ENCODE measurements around the gene IMPDH1.
"Not testable (repeated sequence)": the region's sequence is repeated elsewhere in the genome, so short reads cannot be mapped to it uniquely, and the experiment has no call there.

Gene IMPDH1

DNA sequence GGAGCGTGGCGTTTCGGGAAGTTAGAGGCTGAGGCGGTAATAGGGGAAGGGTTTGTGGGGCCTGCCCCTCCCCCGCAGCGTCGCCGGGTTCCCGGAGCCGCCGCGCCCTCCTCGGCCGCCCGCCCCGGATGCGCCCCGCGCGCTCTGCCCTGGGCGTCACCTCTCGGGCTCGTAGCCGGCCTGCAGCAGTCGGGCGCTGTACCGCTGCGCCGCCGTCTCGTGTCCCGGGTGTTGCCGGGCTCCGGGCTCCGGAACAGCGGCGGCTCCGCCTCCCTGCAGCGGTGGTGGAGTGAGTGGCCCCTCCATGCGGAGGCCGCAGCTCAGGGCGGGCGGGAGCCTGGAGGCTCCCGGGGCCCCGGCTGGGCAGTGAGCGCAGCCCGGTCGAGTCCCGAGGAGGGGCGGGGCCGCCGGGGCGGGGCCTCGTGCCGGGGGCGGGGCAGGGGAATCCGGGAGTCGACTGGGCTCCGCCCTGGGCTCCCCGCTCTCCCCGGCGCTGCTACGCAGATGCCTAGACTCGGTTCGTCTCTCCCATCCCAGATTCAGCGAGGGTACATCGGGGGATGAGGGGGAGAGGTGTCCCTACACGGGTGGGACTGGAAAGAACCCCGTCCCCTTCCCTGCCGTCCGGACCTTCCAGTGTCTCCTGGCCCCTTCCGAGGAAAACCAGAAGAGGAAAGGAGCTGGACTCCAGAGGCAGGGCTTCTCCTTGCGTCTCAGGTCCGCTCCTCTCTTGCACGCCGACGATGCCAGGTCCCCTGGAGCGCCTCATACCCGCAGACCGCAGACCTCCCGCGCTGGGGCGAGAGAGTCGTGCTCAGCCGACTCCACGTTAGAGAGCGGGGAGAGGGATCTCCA, at the start of gene IMPDH1:
Gene IMPDH1 (minus strand): TSS at position 387 of the 855 bp plus-strand sequence. CDS start 81 bp downstream, at position 306.
- peak; percentile 97 for DNase-seq

DNA sequence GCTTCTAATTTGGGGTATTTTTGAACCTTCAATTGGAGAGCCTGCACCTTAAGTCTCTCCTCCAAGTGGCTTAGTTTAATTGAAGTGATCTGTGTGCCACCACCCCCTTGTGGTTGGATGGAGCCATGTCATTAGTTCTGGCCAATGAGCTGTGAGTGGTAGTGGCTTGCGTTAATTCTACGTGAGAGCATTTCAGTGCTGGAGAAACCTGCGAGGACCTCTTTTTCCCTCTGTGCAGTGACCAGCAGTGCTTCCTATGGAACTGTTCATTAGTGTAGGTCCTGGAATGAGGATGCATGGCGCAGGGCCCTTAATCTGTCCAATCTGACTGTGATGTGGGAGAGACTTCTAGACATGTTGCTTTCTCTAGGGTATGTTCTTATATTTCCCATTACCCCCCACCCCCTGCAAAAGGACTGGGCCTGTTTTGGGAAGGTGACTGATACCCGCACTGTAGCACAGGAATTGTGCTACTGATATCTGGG, 49.7 kb upstream of the IMPDH1 start:
- DNase-seq, result peak; percentile 75

DNA sequence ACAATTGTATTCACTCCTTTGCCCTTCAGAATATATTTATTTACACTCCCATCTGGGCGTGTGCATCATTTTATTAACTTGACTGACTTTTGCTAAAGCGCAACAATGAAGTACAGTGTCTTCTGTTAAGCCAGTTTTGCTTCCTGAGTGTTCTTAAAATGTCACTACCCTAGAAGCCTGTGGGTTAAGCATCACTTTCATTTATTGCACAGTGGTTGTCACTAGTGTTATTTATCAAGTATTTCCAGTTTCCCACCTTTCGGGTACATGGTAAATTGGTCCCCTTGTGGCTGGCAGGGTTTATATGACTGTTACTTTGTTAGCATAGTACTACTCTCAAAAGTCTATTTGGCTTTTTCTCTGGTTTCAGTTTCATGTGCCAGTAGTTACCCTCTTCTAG, 49.2 kb upstream of the IMPDH1 start:
- DNase-seq, result no peak

DNA sequence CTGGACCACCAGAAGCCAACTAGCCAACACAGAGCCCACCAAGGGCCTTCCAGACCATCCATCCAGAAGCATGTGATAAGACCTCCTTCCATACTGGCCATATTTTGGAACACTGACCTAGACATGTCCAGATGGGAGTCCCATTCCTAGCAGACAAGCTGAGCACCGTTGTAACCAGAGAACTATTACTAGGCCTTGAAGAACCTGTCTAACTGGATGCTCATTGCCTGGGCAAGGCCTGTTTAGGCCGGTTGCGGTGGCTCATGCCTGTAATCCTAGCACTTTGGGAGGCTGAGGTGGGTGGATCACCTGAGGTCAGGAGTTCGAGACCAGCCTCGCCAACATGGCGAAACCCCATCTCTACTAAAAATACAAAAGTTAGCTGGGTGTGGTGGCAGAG, 47.6 kb upstream of the IMPDH1 start:
- DNase-seq, result not testable (repeated sequence)

DNA sequence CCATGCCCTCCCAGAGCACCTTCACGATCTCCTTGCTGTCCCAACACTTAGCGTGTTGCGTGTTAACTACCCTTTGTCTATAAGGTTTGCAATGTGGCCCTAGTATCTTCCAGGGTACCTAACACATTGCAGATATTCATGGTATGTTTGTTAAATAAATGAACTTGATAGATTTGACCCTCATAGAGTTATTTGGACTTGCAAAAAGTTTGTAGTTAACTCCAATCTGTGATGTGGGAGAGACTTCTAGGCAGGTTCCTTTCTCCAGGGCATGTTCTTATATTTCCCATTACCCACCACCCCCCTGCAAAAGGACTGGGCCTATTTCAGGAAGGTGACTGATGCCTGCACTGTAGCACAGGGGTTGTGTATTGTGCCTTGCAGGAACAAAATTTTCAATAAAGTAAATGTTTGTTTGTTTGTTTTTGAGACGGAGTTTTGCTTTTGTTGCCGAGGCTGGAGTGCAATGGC, 46.5 kb upstream of the IMPDH1 start:
- no peak for DNase-seq

DNA sequence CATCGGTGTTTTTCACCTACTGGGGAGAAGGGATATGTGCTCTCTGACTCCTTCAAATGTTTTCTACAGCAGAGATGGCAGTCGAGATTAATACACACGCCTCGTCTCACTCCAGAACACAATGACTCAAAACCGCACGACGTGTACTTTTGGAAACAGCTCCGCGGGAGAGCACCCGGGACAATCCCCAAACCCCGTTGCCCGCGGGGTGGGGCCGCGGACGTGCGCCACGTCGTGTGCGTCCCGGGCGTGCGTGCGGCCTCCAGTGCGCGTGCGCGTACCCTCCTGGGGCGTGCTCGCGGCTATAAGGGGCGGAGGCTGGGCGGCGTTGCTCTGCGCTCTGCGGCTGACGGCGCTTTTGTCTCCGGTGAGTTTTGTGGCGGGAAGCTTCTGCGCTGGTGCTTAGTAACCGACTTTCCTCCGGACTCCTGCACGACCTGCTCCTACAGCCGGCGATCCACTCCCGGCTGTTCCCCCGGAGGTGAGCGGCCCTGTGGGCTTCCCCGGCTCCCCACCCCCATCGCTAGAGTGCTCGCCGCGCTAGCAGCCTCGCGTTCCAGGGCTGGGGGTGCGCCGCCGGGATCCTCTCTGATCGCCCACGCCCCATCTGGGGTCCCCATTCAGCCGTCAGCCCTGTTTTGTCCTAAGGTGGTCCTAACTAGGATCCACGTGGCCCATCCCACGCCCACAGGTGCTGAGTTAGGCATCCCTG, 45.9 kb upstream of the IMPDH1 start, which contains the start of gene HILPDA:
Gene HILPDA (plus strand): TSS at position 336 of the 712 bp plus-strand sequence. CDS start 1,391 bp downstream, outside the sequence.
- peak; percentile 95 for DNase-seq

DNA sequence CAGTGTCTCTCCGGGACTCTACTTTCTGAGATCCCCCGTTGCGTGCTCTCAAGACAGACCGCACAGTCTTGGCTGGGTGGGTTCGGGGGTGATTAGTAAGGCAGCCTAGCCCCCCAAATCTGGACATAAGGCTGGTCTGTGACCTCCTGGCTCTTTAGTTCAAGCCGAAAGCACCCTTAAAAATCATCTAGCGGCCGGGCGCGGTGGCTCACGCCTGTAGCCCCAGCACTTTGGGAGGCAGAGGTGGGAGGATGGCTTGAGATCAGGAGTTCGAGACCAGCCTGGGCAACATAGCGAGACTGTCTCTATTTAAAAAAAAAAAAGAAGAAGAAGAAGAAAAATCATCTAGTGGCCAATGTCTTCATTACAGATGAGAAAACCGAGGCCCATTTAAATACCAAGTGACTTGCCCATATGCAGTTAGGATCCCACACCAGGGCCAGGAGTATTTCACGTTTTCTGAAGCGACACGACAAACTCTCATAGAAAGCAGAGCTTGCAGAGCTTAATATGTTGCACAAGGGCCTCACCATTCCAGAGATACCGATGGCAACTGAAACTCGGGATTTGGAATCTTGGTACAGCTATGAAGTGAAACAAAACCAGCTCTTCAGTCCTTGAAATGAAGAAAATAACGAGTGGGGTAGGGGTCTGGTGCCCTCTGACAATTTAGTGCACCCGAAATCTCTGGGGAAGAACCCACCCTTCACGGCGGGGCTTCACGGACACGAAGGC, 45.2 kb upstream of the IMPDH1 start:
- no peak for DNase-seq

DNA sequence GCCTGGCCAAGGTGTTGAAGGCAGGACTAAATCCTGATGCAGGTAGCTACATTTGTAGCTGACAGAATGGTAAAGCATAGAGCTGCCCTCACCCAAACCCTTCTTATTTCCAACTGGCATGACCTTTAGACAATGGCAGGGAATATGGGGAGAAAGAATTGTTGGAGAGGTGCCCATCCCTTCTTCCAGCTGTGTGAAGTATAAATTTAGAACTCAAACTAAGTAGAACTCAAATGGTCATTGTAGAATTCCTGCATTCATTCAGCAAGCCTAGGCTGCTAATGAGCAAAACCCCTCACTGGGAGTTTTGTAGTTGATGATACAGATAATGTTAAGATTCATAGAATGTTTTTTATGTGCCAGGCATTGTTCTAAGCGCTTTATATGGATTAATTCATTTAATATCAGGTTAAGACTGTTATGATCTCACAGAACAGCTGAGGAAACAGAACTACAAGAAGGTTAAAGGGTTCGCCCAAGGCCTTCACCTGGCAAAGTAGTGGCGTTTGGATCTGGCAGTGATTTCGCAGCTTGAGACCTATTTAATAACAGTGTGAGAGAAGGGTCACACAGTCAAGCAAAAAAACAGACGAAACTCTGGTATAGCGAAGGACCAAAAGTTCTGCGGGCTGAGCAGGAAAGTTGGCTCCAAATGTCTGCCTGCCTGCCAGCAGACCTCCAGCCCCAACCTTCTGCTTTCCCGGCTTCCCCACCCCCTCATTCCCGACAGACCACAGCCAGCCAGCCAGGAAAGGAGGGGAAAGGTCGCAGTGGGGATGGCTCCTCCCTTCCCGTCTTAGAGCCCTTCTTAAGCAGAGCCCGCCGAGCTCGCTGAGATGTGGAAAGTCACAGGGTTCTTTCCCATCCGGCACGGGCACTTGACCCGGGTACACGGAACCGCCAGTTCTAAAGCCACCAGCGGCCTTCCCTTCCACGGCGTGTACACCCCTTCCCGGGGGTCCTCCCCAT, 44.3 kb upstream of the IMPDH1 start:
- no peak for DNase-seq

DNA sequence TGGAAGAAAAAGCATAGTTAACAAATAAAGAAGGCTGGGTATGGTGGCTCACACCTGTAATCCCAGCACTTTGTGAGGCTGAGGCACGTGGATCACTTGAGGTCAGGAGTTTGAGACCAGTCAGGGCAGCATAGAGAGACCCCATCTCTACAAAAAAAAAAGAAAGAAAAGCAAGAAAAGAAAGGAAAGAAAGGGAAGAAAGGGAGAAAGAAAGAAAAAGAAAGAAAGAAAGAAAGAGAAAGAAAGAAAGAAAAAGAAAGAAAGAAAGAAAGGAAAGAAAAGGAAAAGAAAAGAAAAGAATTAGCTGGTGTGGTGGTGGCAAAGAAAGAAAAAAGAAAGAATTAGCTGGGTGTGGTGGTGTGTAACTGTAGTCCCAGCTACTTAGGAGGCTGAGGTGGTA, 42.8 kb upstream of the IMPDH1 start:
- no peak for DNase-seq

DNA sequence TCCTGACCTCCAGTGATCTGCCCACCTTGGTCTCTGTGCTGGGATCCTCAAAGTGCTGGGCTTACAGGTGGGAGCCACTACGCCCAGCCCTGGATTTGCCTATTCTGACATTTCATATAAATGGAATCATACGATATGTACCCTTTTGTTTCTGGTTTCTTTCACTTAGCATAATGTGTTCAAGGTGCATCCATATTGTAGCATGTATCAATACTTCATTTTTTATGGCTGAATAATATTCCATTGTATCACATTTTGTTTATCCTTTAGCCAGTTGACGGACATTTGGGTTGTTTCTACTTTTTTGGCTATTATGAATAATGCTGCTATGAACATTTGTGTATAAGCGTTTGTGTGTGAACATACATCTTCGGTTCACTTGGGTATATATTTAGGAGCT, 41.1 kb upstream of the IMPDH1 start:
- DNase-seq, result no peak

DNA sequence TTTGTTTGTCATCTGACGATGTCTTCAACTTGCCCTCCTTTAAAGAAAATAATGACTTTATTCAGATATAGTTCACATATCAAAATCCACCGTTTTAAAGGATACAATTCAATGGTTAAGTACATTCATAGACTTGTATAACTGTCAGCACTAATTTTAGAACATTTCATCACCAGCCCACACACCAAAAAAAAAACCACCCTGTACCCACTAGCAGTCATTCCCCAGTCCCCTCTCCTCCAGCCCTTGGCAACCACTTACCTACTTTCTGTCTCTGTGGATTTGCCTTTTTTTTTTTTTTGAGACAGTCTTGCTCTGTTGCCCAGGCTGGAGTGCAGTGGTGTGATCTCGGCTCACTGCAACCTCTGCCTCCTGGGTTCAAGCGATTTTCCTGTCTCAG, 40.6 kb upstream of the IMPDH1 start:
- DNase-seq, result no peak

DNA sequence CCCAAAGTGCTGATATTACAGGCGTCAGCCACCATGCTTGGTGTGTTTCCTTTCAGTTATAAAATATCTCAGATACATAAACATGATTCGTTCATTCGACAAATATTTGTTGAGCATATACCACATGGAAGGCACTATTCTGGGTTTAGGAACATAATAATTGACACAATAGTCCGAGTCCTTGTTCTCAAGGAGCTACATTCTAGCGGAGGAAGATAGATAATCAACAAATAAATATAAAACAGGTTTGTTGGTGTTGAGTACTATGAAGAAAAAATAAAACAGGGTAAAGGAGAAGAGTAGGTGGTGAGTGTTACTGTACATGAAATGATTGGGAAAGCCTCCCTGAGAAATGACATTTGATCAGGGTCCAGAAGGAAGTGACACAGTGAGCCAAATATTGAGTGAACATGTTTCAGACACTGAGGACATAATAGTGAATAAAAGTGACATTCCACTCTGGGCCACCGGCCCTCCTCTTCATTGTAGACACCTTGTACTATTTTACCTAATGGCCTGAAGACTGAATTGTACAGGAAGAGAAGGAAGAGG, 39.0 kb upstream of the IMPDH1 start:
- no peak for DNase-seq

DNA sequence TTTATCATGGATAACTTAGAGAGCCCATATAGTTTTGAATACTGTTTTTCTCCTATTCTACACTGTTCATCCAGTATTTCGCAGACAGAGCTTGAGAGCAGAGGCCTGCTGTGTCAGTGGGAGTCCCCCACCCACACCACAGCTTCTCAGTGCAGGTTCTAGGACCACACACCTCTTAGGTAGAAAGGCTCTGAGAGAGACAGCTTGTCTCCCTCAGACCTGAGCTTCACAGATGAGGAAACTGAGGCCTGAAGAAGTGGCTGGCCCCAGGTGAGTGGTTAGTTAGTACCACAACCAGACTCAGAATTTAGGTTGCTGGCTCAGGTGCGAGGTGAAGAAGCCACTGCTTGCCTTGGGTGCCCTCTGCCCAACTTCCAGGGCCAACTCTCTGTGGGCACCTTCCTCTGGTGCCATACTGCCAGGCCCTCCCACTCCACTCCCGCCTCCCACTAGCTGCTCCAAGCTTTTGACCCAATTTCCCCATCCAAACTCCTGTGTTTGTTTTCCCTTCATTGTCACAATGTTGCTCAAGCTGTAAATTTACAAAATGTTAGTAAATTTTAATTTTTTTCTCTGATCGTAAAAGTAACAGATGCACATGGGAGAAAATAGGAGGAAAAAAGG, 38.3 kb upstream of the IMPDH1 start:
- DNase-seq, result no peak

DNA sequence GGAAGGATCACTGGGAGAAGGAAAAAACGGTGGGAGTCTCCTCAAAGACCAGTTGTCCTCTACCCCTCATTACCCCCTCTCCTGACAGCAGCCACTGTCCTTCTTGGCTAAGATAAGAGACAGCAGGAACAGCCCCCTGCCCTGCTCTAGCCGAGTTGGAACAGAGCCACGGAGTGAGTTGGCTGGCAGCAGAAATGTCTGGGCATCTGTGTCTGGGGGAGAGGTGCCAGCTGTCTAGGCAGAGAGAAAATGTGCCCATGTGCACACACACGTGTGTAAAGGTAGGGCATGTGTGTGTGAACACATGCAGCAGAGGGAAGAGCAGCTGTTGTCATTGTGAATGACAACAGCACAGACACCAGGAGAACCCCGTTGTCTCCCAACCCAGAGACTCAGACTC, 36.5 kb upstream of the IMPDH1 start:
- DNase-seq, result no peak

DNA sequence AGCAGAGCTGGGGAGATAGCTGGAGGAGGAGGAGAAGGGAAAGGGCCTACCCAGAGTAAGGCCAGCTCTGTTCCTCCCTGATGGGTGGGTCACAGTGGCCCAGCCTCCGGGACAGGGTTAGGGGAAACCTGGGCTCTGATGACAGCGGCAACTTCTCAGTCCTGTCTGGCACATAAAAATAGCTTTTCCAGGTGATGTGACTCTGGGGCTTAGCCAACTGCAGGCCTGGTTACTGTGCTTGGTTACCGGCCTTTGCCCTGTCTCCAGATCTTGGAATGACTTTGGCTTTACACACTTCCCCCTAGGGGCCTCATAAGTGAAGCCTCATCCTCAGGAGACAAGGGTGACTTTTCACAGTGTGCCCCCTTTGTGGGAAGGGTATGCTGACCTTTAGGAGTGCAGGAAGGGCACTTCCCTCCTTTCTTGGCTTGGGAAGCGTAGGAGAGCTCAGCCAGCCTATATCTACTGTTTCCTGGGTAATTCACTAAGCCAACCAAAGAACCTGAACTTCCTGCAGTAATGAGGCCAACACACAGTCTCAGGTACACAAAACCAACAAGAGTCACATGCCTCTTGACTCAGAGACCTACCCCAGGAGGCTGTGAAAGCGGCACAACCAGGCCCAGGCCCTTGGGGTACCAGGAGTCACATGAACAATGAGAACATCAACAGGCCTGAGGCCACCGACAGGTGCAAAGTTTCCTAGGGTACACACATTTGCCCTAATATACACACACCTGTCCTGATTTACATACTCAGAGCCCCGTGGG, 34.2 kb upstream of the IMPDH1 start:
- no peak for DNase-seq

DNA sequence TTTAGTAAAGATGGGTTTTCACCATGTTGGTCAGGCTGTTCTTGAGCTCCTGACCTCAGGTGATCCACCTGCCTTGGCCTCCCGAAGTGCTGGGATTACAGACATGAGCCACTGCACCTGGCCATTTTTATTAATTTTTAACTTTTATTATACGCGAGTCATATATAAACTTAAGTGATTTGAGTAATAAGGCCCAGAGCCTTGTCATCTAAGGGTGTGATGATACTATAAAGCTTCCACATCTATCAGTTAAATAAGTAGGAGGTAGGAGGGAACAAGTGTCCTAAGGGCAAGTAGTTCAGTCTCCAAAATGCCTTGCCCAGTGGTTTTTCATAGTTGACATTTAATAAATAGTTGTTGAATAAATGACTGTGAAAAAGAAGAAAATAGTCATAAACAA, 32.6 kb upstream of the IMPDH1 start:
- no peak for DNase-seq

DNA sequence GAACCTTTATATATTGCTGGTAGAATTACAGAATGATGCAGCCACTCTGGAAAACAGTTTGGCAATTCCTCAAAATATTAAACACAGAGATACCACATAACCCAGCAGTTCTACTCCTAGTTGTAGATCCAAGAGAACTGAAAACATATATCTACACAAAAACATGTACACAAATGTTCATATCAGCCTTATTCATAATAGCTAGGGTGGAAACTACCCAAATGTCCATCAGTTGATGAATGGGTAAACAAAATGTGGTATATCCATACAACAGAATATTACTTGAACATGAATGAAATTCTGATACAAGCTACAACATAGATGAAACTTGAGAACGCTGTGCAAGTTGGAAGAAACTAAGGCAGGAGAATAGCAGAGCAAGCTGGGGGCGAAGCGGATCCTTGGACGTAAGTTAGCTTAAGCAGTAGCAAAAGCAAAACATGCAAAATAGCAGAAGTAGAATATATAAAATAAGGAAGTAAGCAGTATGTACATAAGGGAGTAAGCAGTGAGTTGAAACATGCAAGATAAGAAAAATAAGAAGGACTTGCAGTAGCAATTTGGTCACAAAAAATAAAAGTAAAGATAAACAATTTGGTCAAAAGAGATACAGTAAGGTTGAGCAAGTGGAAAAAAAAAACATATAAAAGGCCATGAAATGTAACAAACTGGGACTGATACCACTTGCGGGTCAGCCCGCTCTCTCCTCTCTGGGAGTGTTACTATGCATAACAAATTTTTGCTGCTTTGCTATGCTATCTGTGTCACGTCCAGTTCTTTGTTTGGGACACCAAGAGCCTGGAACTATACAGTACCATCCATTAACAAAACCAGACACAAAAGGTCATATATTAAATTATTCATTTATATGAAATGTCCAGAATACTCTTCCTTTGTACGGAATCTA, 27.9 kb upstream of the IMPDH1 start:
- no peak for DNase-seq

DNA sequence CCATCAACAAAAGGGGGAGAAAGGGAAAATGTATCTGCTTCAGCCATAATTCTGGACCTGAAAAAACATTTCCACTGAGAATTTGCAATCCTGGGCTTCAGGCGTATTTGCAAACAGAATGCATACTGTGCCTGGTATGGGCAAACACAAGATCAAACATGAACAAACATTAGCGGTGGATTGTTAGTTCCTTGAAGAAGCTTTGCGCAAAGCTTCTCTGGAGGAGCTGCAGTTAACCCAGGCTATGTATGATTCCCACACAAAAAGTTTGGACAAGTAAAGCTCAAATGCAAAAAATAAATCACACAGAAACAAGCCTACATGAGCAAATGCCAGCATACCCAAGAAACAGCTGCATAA, 25.5 kb upstream of the IMPDH1 start:
- no peak for DNase-seq

Data from activated CD8-positive, alpha-beta memory T cell treated with anti-CD3 and anti-CD28 coated beads for 24 hours (primary cell).